Vagina (tissue), 2 donors: ENCODE measurements around the gene BTNL3. TPM values are rescaled to one million over a fixed set of nuclear protein-coding genes. Genes with fewer than 3 reads are reported as not detected.

Experiments used
- DNase-seq, 2 donors: peaks; one replicate each; pipeline ENCODE4 v3.0.0-alpha.2; 2017; ENCODE audit errors: extremely low spot score in 2 of 2
- H3K27ac ChIP-seq: fragments of 200-600 bp; sonication (generic); one replicate; pipeline ENCODE4 v1.5.1; 2019
- H3K27me3 ChIP-seq: fragments of 200-600 bp; sonication (generic); one replicate; pipeline ENCODE4 v1.5.1; 2019
- H3K36me3 ChIP-seq, 2 donors: fragments of 200-600 bp; sonication (generic); one replicate each; pipeline ENCODE4 v1.5.1; 2017 to 2019
- H3K4me1 ChIP-seq: fragments of 200-600 bp; sonication (generic); one replicate; pipeline ENCODE4 v1.5.1; 2019
- H3K4me3 ChIP-seq, 2 donors: fragments of 200-600 bp; sonication (generic); 1 replicate in 1 of 2; 2 replicates in 1 of 2; pipeline ENCODE4 v1.5.1; 2016 to 2019
- H3K9me3 ChIP-seq: fragments of 200-600 bp; sonication (generic); one replicate; pipeline ENCODE4 v1.5.1; 2019
- CTCF ChIP-seq, 3 experiments: fragments of 450-650 bp in 2 of 3; fragments of 200-600 bp in 1 of 3; sonication (generic) in 1 of 3; IDR thresholded peaks; one replicate each; pipeline ENCODE4 v1.5.1; 2017 to 2019; ENCODE audit warnings: antibody characterized with exemption in 3 of 3, mild to moderate bottlenecking in 2 of 3, moderate library complexity in 2 of 3
- POLR2A ChIP-seq, 2 donors: fragments of 450-650 bp; IDR thresholded peaks; one replicate each; pipeline ENCODE4 v1.6.1; 2017; ENCODE audit warnings: antibody characterized with exemption in 2 of 2, mild to moderate bottlenecking in 2 of 2, moderate library complexity in 2 of 2
- POLR2AphosphoS5 ChIP-seq, 2 donors: sonication (generic); formaldehyde crosslinking; IDR thresholded peaks; one replicate each; pipeline ENCODE4 v1.9.0; 2017; ENCODE audit warnings: antibody characterized with exemption in 2 of 2, mild to moderate bottlenecking in 2 of 2, low read depth in 1 of 2; ENCODE audit not compliant: insufficient read depth in 1 of 2
- intact Hi-C: fragments of 100-400 bp; cut with DNase I; formaldehyde crosslinking; loops from one replicate; pipeline ENCODE4 v1.15.1; 2023
- total RNA-seq: library from RNA; depleted of rRNA; stranded (reverse); fragments of >200 nt; gene quantifications from one replicate; pipeline ENCODE4 v1.2.3, GENCODE V29; 2016

Gene BTNL3
- total RNA-seq, 1 donor from 2014 or later, result not detected

- TF ChIP-seq CTCF (IDR thresholded peaks at IDR 0.05) (no peak), POLR2A (IDR thresholded peaks at IDR 0.05) (no peak), POLR2AphosphoS5 (IDR thresholded peaks at IDR 0.05; ENCODE audit: insufficient read depth in 1 of 2, low read depth in 1 of 2) (no peak)
- H3K27ac ChIP-seq, result no peak overlapping the region
- DNase-seq, result no peak
- H3K27me3 ChIP-seq, result no peaks in the 10 kb centered on the region
- H3K4me1 ChIP-seq, result no peaks in the 10 kb centered on the region
- H3K9me3 ChIP-seq, result no peaks in the 10 kb centered on the region
- intact Hi-C loops, result no loop called here
- no peaks in the 10 kb centered on the region for H3K36me3 ChIP-seq
- no peak overlapping the region for H3K4me3 ChIP-seq
Measured at GRCh38 chr5:181024245-181025064, 35.8 kb downstream of the BTNL3 start.

- no peak for TF ChIP-seq POLR2AphosphoS5 (IDR thresholded peaks at IDR 0.05; ENCODE audit: insufficient read depth in 1 of 2, low read depth in 1 of 2)
- TF ChIP-seq POLR2A (IDR thresholded peaks at IDR 0.05), result no peak
- TF ChIP-seq CTCF (IDR thresholded peaks at IDR 0.05), result no peak
- no peaks in the 10 kb centered on the region for H3K36me3 ChIP-seq
- H3K4me3 ChIP-seq, result no peak overlapping the region
- no peak overlapping the region for H3K27ac ChIP-seq
- DNase-seq, result no peak
- no peaks in the 10 kb centered on the region for H3K9me3 ChIP-seq
- no peaks in the 10 kb centered on the region for H3K27me3 ChIP-seq
- intact Hi-C loops, result no loop called here
- no peaks in the 10 kb centered on the region for H3K4me1 ChIP-seq
Measured at GRCh38 chr5:181027452-181028031, 38.9 kb downstream of the BTNL3 start.

GRCh38 chr5:181028032-181028819, 39.6 kb downstream of the BTNL3 start:
- Histone ChIP-seq H3K27me3 (no peaks in the 10 kb centered on the region), H3K9me3 (no peaks in the 10 kb centered on the region), H3K4me1 (no peaks in the 10 kb centered on the region), H3K27ac (no peak overlapping the region), H3K36me3 (no peaks in the 10 kb centered on the region), H3K4me3 (no peak overlapping the region)
- no peak for DNase-seq
- intact Hi-C loops, result no loop called here
- TF ChIP-seq CTCF (IDR thresholded peaks at IDR 0.05) (no peak), POLR2A (IDR thresholded peaks at IDR 0.05) (no peak), POLR2AphosphoS5 (IDR thresholded peaks at IDR 0.05; ENCODE audit: insufficient read depth in 1 of 2, low read depth in 1 of 2) (no peak)

- intact Hi-C loops, result no loop called here
- TF ChIP-seq POLR2AphosphoS5 (IDR thresholded peaks at IDR 0.05; ENCODE audit: insufficient read depth in 1 of 2, low read depth in 1 of 2) (no peak), POLR2A (IDR thresholded peaks at IDR 0.05) (no peak), CTCF (IDR thresholded peaks at IDR 0.05) (no peak)
- no peak for DNase-seq
Measured at GRCh38 chr5:181031716-181032115, 43.1 kb downstream of the BTNL3 start.

More at GRCh38 chr5:181031716-181032115, 43.1 kb downstream of the BTNL3 start:
- Histone ChIP-seq H3K4me1 (no peaks in the 10 kb centered on the region), H3K27ac (no peak overlapping the region), H3K36me3 (no peaks in the 10 kb centered on the region), H3K9me3 (no peaks in the 10 kb centered on the region), H3K27me3 (no peaks in the 10 kb centered on the region), H3K4me3 (no peak overlapping the region)
